GM12892 (cell line): Measurements from ENCODE around the gene PTPN22.

Source experiments
- POLR2A ChIP-seq: IDR thresholded peaks from 2 replicates; pipeline ENCODE4 v1.6.1; 2011; ENCODE audit warnings: low read depth, low read length, control low read depth
- POLR2AphosphoS5 ChIP-seq: IDR thresholded peaks from 2 replicates; pipeline ENCODE4 v1.6.1; 2011; ENCODE audit warnings: low read depth, low read length, control low read depth
- TAF1 ChIP-seq: IDR thresholded peaks from 2 replicates; pipeline ENCODE4 v1.6.1; 2011; ENCODE audit warnings: low read depth, mild to moderate bottlenecking, control low read depth, low read length, borderline replicate concordance

GRCh38 chr1:113802367-113803007, 69.0 kb downstream of the PTPN22 start:
- TF ChIP-seq POLR2AphosphoS5 (no peak), POLR2A (no peak), TAF1 (no peak)
